ENCODE measurements around the gene PIGL.
"Not testable (repeated sequence)": the region's sequence is repeated elsewhere in the genome, so short reads cannot be mapped to it uniquely, and the experiment has no call there.

The PIGL gene

DNA sequence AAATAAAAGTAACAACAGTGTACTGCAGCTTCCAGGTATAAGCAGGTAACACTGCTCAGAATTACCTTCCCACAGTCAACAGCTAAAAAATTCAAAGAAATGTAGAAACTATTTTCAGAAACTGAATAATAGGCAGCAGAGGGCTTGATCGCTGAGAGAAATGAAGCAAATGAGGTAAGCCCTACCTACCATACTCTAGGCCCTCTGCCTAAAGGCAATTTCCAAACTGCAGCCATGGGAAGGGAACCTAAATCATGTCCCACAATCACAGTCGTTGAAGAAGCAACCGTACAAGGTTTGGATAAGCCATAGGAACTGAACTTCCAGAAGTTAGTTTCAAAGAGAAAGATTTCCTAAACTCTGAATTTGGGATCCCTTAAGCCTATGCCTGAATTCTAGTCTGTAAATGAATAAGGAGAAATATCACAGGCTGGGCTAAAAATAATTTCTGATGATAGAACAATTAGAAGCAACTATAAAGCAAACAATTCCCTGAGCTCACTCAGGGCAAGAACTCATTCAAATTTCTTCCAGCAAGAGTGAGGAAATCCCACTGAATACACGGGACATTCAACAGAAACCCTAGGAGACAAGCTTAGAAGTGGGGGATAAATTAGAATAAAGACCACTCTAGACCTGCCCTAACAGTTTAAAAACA is 26.2 kb upstream of the PIGL start:
- no peak overlapping the region for H3K4me3 ChIP-seq (replicated peaks; ENCODE audit: insufficient read depth, low read length)
- TF ChIP-seq SPI1 (IDR thresholded peaks at IDR 0.05; ENCODE audit: borderline replicate concordance, low read depth) (no peak), GABPA (IDR thresholded peaks at IDR 0.05; ENCODE audit: low read depth) (no peak), POLR2AphosphoS5 (IDR thresholded peaks at IDR 0.05; ENCODE audit: low read depth) (no peak)
- TF ChIP-seq, protein P1, sequence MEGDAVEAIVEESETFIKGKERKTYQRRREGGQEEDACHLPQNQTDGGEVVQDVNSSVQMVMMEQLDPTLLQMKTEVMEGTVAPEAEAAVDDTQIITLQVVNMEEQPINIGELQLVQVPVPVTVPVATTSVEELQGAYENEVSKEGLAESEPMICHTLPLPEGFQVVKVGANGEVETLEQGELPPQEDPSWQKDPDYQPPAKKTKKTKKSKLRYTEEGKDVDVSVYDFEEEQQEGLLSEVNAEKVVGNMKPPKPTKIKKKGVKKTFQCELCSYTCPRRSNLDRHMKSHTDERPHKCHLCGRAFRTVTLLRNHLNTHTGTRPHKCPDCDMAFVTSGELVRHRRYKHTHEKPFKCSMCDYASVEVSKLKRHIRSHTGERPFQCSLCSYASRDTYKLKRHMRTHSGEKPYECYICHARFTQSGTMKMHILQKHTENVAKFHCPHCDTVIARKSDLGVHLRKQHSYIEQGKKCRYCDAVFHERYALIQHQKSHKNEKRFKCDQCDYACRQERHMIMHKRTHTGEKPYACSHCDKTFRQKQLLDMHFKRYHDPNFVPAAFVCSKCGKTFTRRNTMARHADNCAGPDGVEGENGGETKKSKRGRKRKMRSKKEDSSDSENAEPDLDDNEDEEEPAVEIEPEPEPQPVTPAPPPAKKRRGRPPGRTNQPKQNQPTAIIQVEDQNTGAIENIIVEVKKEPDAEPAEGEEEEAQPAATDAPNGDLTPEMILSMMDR (IDR thresholded peaks at IDR 0.05; ENCODE audit: insufficient read depth, low read length), result no peak
- TF ChIP-seq, protein P2, sequence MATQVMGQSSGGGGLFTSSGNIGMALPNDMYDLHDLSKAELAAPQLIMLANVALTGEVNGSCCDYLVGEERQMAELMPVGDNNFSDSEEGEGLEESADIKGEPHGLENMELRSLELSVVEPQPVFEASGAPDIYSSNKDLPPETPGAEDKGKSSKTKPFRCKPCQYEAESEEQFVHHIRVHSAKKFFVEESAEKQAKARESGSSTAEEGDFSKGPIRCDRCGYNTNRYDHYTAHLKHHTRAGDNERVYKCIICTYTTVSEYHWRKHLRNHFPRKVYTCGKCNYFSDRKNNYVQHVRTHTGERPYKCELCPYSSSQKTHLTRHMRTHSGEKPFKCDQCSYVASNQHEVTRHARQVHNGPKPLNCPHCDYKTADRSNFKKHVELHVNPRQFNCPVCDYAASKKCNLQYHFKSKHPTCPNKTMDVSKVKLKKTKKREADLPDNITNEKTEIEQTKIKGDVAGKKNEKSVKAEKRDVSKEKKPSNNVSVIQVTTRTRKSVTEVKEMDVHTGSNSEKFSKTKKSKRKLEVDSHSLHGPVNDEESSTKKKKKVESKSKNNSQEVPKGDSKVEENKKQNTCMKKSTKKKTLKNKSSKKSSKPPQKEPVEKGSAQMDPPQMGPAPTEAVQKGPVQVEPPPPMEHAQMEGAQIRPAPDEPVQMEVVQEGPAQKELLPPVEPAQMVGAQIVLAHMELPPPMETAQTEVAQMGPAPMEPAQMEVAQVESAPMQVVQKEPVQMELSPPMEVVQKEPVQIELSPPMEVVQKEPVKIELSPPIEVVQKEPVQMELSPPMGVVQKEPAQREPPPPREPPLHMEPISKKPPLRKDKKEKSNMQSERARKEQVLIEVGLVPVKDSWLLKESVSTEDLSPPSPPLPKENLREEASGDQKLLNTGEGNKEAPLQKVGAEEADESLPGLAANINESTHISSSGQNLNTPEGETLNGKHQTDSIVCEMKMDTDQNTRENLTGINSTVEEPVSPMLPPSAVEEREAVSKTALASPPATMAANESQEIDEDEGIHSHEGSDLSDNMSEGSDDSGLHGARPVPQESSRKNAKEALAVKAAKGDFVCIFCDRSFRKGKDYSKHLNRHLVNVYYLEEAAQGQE (IDR thresholded peaks at IDR 0.05; ENCODE audit: insufficient replicate concordance, low read depth), result no peak
- no peaks in the 10 kb centered on the region for H3K27me3 ChIP-seq (ENCODE audit: insufficient read depth, poor library complexity, severe bottlenecking)
- no peak overlapping the region for H3K27ac ChIP-seq (replicated peaks)
- DNase-seq (ENCODE audit: low read depth in 1 of 2, low spot score in 1 of 2), result no peak

DNA sequence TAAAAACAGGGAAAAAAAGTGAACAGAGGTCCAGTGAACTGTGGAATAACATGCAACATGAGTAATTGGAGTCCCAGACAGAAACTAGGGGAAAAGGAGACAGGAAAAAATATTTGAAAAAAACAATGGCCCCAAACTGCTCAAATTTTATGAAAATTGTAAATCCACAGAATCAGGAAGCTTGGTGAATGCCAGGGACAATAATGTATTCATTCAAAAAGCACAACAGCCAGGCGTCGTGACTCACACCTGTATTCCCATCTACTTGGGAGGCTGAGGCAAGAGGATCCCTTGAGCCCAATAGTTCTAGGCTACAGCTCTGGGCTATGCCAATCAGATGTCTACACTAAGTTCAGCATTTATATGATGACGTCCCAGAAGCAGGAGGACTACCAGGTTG is 25.4 kb upstream of the PIGL start:
- H3K4me3 ChIP-seq (replicated peaks; ENCODE audit: insufficient read depth, low read length), result no peak overlapping the region
- TF ChIP-seq, protein P1 (IDR thresholded peaks at IDR 0.05; ENCODE audit: insufficient read depth, low read length), result no peak
- TF ChIP-seq GABPA (IDR thresholded peaks at IDR 0.05; ENCODE audit: low read depth) (no peak), SPI1 (IDR thresholded peaks at IDR 0.05; ENCODE audit: borderline replicate concordance, low read depth) (no peak), POLR2AphosphoS5 (IDR thresholded peaks at IDR 0.05; ENCODE audit: low read depth) (no peak)
- TF ChIP-seq, protein P2 (IDR thresholded peaks at IDR 0.05; ENCODE audit: insufficient replicate concordance, low read depth), result no peak
- no peak overlapping the region for H3K27ac ChIP-seq (replicated peaks)
- H3K27me3 ChIP-seq (ENCODE audit: insufficient read depth, poor library complexity, severe bottlenecking), result no peaks in the 10 kb centered on the region
- DNase-seq (ENCODE audit: low read depth in 1 of 2, low spot score in 1 of 2), result no peak

GRCh38 chr17:16194307-16194835 is 22.6 kb upstream of the PIGL start:
- H3K27ac ChIP-seq (replicated peaks); H3K4me3 ChIP-seq (replicated peaks; ENCODE audit: insufficient read depth, low read length); DNase-seq (ENCODE audit: low read depth in 1 of 2, low spot score in 1 of 2); H3K27me3 ChIP-seq (ENCODE audit: insufficient read depth, poor library complexity, severe bottlenecking): not testable (repeated sequence)

GRCh38 chr17:16197276-16197675 is 19.7 kb upstream of the PIGL start:
- no peaks in the 10 kb centered on the region for H3K27me3 ChIP-seq (ENCODE audit: insufficient read depth, poor library complexity, severe bottlenecking)
- no peak for TF ChIP-seq SPI1 (IDR thresholded peaks at IDR 0.05; ENCODE audit: borderline replicate concordance, low read depth)
- TF ChIP-seq GABPA (IDR thresholded peaks at IDR 0.05; ENCODE audit: low read depth), result no peak
- TF ChIP-seq POLR2AphosphoS5 (IDR thresholded peaks at IDR 0.05; ENCODE audit: low read depth), result no peak
- TF ChIP-seq, protein P2 (IDR thresholded peaks at IDR 0.05; ENCODE audit: insufficient replicate concordance, low read depth), result no peak
- TF ChIP-seq, protein P1 (IDR thresholded peaks at IDR 0.05; ENCODE audit: insufficient read depth, low read length), result no peak

More at GRCh38 chr17:16197276-16197675, 19.7 kb upstream of the PIGL start:
- Histone ChIP-seq H3K4me3 (replicated peaks; ENCODE audit: insufficient read depth, low read length) (no peak overlapping the region), H3K27ac (replicated peaks) (no peak overlapping the region)
- DNase-seq (ENCODE audit: low read depth in 1 of 2, low spot score in 1 of 2), result no peak

Data from HL-60 (cell line).